HG03439 (cell line): ENCODE measurements around the gene ARHGAP15.

Source experiments
- ATAC-seq: cut with Tn5 transposase; IDR thresholded peaks from one replicate; pipeline ENCODE4 v1.9.1; 2021; ENCODE audit warnings: mild to moderate bottlenecking, moderate library complexity; ENCODE audit not compliant: unreplicated experiment

ARHGAP15 gene

GRCh38 chr2:143219266-143219665, 90.0 kb downstream of the ARHGAP15 start:
- ATAC-seq = no peak

- ATAC-seq = no peak
These were observed 94.3 kb downstream of the ARHGAP15 start for GRCh38 chr2:143223556-143223955.

GRCh38 chr2:143225931-143226330, 96.7 kb downstream of the ARHGAP15 start:
- ATAC-seq = no peak

- ATAC-seq = no peak
These were observed 97.7 kb downstream of the ARHGAP15 start for GRCh38 chr2:143226714-143227541.

GRCh38 chr2:143229411-143229810, 100.2 kb downstream of the ARHGAP15 start:
- ATAC-seq = no peak

GRCh38 chr2:143229952-143230351, 100.7 kb downstream of the ARHGAP15 start:
- ATAC-seq = no peak

- ATAC-seq = no peak
These were observed 101.5 kb downstream of the ARHGAP15 start for GRCh38 chr2:143230506-143231253.

- no peak for ATAC-seq
These were observed 102.0 kb downstream of the ARHGAP15 start for GRCh38 chr2:143231254-143231645.

GRCh38 chr2:143237146-143237777, 108.0 kb downstream of the ARHGAP15 start:
- ATAC-seq = no peak

- ATAC-seq = no peak
These were observed 112.3 kb downstream of the ARHGAP15 start for GRCh38 chr2:143241403-143242088.

GRCh38 chr2:143246246-143246645, 117.0 kb downstream of the ARHGAP15 start:
- ATAC-seq = no peak

GRCh38 chr2:143246815-143247744, 117.9 kb downstream of the ARHGAP15 start:
- ATAC-seq = no peak

GRCh38 chr2:143248631-143249030, 119.4 kb downstream of the ARHGAP15 start:
- no peak for ATAC-seq

GRCh38 chr2:143251681-143252080, 122.5 kb downstream of the ARHGAP15 start:
- ATAC-seq = no peak

- ATAC-seq = no peak
These were observed 123.1 kb downstream of the ARHGAP15 start for GRCh38 chr2:143252138-143252907.

- no peak for ATAC-seq
These were observed 124.9 kb downstream of the ARHGAP15 start for GRCh38 chr2:143254110-143254509.

- ATAC-seq = no peak
These were observed 125.9 kb downstream of the ARHGAP15 start for GRCh38 chr2:143255086-143255485.

GRCh38 chr2:143255899-143256298, 126.7 kb downstream of the ARHGAP15 start:
- ATAC-seq = no peak
